Pulmonary artery endothelial cell (primary cell): Measurements from ENCODE around the gene CMYA5. TPM values are rescaled to one million over a fixed set of nuclear protein-coding genes. Genes with fewer than 3 reads are reported as not detected.
"Not testable (repeated sequence)": the region's sequence is repeated elsewhere in the genome, so short reads cannot be mapped to it uniquely, and the experiment has no call there.

Experiments used
- DNase-seq: peaks from one replicate; pipeline ENCODE4 v3.0.0-alpha.2; 2011; ENCODE audit warnings: low read depth, low spot score
- total RNA-seq: library from RNA; depleted of rRNA; stranded (reverse); fragments of >200 nt; gene quantifications from 2 replicates; pipeline ENCODE4 v1.2.3, GENCODE V29; 2014

The CMYA5 gene
- under 0.01 and 0.07 TPM in 2 replicates for total RNA-seq

DNA sequence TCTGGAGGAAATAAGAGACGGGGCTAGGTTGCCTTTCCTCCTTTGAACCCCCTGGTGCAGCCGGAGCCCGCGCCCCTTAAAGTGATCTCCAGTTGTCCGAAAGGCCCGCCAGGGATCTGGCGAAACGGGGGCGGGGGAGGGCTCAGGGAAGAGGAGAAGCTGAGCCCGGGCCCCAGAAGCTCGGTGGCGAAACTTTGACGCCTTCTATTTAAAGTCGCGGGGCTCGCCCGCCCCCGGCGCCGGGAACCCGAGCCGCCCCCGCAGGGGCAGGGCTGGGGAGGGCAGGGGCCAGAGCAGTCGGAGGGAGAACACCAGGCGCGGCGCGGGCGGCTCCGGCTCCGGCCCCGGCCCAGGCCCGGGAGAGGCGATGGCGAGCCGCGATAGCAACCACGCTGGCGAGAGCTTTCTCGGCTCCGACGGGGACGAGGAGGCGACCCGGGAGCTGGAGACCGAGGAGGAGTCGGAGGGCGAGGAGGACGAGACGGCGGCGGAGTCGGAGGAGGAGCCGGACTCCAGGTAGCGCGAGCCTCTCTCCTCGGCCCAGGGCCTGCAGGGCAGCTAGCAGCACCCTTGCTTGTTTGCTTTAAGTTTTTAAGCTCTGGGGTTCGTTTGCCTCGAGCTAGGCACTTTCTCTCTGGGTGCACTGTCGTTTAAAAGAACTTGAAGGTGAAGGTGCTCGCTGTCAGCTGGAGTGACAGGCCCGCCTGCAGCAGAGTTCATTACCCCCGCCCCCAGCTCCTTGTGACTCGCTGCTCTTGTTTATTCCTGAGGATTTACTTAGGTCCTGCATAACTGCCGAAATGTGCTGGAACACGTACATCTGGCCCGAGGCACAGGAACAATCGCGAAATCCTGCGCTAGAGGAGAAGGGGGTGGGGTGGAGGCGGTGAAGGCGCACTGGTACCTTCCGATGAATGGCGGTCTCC, at the start of gene CMYA5:
CMYA5 (plus strand) TSS at position 296 of the 926 bp plus-strand sequence; CDS start at position 368, 72 bp downstream.
- no peak for DNase-seq

- DNase-seq = no peak
These were observed 49.0 kb upstream of the CMYA5 start for GRCh38 chr5:79640571-79641055.

DNA sequence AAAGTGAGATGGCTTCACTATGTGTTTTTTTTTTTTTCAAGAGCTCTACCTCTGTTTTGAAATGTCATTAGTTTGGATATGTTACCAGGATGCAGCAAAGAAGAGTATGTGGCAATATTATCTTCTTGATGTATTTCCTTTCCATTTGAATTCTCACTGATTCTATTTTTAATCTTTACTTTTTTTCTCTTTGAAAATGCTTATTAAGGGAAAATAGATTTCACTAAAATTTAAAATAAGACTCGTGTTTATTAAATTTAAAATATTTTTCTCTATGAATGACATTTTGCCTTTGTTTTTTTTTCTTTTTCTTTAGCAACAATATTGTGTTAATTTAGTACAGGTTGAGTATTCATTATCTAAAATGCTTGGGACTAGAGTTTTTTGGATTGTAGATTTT, 48.2 kb upstream of the CMYA5 start:
- DNase-seq = no peak

- no peak for DNase-seq
These were observed 47.4 kb upstream of the CMYA5 start for GRCh38 chr5:79642210-79642609.

- DNase-seq = no peak
These were observed 35.8 kb upstream of the CMYA5 start for GRCh38 chr5:79653843-79654242.

GRCh38 chr5:79663212-79663611, 26.4 kb upstream of the CMYA5 start:
- DNase-seq = no peak

DNA sequence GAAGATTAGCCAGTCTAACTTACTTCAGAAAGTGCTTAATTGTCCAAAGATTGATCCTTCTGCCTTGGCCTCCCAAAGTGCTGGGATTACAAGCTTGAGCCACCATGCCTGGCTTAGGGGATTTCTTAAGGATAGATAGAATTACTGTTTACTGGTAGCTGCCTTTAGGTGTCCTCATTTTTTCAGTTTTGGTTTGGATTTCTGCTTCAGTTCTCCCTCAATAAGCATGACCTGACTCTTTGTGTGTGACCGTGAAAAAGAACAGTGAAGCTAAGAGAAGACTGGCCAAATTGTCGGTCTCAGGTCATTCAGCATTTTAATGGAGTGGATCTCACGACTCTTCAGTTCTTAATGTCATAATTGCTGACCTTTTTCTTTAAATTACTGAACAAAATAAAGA, 22.9 kb upstream of the CMYA5 start:
- DNase-seq = no peak

DNA sequence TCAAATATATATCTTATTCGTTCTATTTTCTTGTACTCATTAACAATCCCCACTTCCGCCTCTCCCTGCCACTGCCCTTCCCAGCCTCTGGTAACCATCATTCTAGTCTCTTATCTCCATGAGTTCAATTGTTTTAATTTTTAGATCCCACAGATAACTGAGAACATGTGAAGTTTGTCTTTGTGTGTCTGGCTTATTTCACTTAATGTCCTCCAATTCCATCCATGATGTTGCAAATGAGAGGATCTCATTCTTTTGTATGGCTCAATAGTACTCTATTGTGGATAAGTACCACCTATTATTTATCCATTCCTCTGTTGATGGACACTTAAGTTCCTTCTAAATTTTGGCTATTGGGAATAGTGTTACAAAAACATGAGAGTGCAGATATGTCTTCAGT, 17.2 kb upstream of the CMYA5 start:
- DNase-seq = no peak

DNA sequence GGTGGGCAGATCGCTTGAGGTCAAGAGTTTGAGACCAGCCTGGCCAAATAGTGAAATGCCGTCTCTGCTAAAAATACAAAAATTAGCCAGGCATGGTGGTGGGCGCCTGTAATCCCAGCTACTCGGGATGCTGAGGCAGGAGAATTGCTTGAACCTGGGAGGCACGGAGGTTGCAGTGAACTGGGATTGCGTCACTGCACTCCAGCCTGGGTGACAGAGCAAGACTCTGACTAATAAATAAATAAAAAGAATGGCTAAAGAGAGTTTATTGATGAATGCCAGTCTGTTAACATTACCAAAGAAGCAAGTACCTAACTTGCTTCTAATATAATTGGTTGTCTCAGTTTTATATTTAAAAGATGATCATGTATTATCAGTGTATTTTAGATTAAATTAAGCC, 13.3 kb upstream of the CMYA5 start:
- not testable (repeated sequence) for DNase-seq

DNA sequence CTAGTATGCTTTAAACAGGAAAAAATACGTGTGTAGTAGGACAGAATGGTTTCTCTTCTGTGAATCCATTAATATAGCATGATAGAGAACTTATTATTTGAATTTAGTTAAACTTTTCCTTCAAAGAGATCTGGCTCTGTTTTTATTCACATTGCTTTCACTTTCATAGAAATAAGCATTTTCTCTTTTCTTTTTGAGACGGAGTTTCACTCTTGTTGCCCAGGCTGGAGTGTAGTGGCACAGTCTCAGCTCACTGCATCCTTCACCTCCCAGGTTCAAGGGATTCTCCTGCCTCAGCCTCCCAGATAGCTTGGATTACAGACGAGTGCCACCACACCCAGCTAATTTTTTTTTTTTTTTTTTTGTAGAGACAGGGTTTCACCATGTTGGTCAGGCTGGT, 7.5 kb upstream of the CMYA5 start:
- not testable (repeated sequence) for DNase-seq

- DNase-seq = no peak
These were observed 4.9 kb upstream of the CMYA5 start for GRCh38 chr5:79684782-79685181.

- DNase-seq = no peak
These were observed 4.0 kb upstream of the CMYA5 start for GRCh38 chr5:79685627-79686026.

DNA sequence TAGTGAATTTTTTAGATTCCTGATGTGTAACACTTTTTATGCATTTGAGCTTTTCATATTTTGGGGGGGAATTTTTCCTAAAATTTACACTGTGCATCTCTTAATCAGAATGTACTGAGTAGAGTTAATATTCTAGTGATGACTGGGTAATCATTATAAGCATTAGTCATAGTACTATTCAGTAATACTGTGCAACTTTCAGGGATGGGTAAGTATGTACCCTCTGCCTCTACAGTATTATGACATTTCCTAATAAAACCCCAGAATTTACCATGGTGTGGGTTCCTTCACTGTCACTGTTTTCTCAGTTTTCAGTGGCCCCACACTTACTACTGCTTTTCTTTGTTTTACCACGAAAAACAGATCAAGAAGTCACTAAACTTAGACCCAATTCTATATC, 2.8 kb upstream of the CMYA5 start:
- DNase-seq = no peak

DNA sequence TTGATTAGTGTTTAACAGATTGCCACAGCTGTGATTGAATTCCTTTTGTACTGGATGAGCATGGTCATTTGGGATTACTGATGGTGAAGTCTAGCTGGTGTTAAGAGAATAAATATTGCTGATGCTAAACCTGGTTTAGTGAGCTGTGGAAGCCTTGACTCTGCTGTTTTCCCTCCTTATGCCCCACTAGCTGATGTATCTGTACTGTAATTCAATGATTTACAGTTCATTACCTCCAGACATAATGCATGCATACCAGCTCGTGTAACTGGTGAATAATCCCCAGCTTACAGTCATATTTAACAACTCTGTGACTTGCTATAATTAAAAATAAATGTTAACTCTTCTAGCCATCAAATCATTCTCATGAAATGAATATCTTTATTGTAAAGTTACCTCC, 1.7 kb upstream of the CMYA5 start:
- DNase-seq = no peak

- DNase-seq = no peak
These were observed 1.4 kb downstream of the CMYA5 start for GRCh38 chr5:79691007-79691406.

DNA sequence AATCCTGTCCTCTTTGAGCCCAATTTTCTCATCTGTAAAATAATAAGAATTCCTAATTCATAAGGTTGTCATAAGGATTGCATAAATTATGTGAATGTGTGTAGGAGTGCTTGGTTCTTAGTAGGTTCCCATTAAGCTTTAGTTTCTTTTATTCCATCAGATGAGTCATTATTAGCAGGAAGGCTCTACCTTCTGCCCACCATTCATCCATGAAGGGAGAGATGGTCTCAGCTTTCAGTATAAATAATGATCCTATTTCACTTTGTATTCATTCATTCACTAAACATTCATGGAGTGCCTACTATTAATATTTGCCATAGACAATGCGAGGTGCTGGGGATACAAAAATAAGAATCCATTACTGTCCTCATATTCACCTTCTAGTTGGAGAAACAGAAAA, 3.0 kb downstream of the CMYA5 start:
- DNase-seq = no peak

GRCh38 chr5:79694183-79694582, 4.5 kb downstream of the CMYA5 start:
- no peak for DNase-seq

DNA sequence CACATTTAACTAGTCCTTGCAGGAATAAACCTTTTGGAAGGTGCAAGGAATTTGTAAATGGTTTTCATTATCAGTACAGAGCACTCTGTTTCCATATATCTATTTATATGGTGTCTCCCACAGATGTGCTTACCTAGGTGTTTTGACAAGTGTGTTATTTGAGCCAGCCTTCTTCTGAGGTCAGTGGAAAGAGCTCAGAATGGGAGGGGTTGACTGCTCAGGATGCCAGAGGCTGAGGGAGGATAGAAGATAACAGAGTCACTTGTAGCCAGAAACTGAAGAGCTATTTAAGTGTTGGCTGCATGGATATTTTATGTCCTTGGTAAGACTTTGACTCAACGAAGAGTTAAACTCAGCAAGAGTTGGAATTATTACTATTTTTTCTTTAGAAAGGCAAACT, 5.0 kb downstream of the CMYA5 start:
- DNase-seq = no peak

DNA sequence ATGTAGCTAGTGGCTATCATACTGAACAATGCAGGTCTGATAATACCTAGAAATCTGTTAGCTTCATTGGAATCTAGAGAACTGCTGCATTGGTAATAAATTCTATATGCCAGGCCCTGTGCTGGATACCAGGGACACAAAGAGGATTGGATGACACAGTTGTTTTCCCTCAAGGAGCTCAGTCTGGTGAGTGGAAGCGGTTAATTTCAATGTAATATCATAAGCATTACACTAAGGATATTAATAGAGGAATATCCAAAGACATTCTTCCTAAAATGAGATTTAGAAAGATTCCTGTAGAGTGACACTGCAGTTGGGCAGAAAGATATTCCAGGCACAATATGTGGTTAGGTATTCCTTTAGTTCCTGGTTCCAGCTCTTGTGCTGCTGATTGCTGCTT, 5.9 kb downstream of the CMYA5 start:
- no peak for DNase-seq

DNA sequence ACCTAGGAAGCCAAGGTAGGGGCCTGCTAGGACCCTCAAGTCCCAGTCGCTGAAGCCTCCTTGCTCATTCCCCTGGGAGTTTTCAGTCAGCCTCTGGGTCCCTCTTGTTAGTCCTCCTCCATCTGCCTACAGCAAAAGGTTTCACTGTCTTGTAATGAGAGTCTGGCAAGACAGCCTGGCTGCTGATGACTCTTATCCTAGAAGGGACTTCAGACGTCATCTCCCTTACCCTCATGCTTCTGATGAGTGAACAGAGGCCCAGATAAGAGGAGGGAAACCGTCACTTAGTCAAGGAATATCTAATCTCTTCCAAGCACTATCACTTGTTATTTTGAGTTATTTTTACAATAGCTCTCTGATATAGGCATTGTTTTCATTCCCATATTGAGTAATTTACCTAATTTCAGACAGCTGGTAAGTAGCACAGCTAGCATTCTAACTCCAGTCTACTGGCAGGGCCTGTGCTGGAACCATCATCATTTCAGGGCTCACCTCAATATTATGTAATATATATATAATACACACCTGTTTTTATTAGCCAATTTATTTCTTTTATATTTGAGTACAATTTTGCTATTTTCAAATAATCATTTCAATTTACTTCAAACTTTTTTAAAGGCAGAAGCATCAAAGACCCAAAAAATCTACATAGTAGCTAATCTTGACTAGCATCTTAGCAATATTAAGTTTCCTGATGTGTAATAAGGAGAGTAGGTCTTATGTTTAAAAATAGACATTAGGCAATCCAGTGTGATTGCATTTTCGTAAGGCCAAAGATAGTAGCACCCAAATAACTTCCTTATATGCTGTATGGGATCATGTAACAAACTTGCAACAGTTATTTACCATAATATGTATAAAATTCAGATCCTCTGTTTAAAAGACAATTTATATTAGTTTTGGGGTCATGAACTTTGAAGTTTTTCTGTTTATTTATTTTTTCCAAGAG, 7.9 kb downstream of the CMYA5 start:
- no peak for DNase-seq

DNA sequence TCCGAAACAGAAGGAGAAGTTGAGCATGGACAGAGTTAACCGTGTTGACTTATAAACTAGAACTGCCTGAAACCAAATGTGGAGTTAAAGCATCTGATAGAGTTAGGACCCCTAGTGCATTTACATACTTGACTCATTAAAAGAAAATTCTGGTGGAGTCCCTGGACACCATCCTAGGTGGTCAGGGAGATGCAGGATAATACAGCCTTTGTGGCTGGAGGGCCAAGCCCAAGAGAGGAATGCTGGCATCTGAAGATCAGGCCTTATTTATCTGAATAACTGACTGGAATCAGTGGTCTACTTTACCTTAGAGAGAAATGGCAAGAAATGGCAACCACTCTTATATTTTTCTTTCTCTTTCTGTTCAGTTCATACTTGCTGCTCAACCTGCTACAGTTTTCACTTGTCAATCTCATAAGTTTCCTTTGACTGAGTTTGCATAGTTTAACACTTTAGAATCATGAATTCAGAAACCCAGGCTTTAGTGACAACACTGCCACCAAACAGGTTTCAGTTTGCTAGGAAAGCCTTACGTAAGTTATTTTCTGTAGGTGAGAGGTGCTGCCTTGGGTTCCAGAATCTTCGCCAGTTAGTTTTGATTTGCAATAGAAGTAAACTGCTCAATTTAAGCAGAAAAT, 10.2 kb downstream of the CMYA5 start:
- no peak for DNase-seq
